HCT116 (cell line): ENCODE measurements around the gene SARS1. TPM values are rescaled to one million over a fixed set of nuclear protein-coding genes. Genes with fewer than 3 reads are reported as not detected.

Experiments
- ATAC-seq: fragments of 200-7000 bp; cut with Tn5 transposase; 2 replicates; pipeline ENCODE4 v1.9.1; 2020; ENCODE audit warnings: mild to moderate bottlenecking, moderate library complexity
- BruUV-seq: library from RNA; stranded (reverse); fragments of 400-500 nt; replicated peaks from 2 replicates; lab custom pipeline; 2021; lab: Mats Ljungman, UMichigan
- CTCF ChIA-PET: fragments of 300-600 bp; sonication (Branson Sonifier 250); formaldehyde crosslinking; loops from one replicate; lab custom pipeline; 2021; ENCODE audit warnings: antibody characterized with exemption; lab: Charles Lee
- POLR2A ChIA-PET: fragments of 300-600, 350-600 bp; sonication (Branson Sonifier 250); formaldehyde crosslinking; loops from one replicate; lab custom pipeline; 2021; ENCODE audit warnings: antibody characterized with exemption; lab: Charles Lee
- RAD21 ChIA-PET, 2 experiments: fragments of 300-600 bp; sonication (Branson Sonifier 250); formaldehyde crosslinking; loops; one replicate each; lab custom pipeline; 2023; ENCODE audit warnings: low total read pairs in 2 of 2; ENCODE audit not compliant: uncharacterized antibody in 2 of 2, unreplicated experiment in 2 of 2, low non-redundant PET in 1 of 2; lab: Charles Lee
- DNase-seq: peaks from one replicate; pipeline ENCODE4 v3.0.0-alpha.2; 2010; ENCODE audit warnings: low read depth, low spot score
- H2AFZ ChIP-seq: fragments of 200-600 bp; shearing (Covaris generic), sonication (generic); 2 replicates; pipeline ENCODE4 v1.6.1; 2017; ENCODE audit warnings: low read depth, mixed run types, mixed read lengths, antibody characterized with exemption, low read length; ENCODE audit not compliant: poor library complexity, severe bottlenecking
- H3K27ac ChIP-seq: 2 replicates; pipeline ENCODE4 v1.5.1; 2012; ENCODE audit warnings: low read depth, low read length
- H3K27me3 ChIP-seq: fragments of 200-600 bp; sonication (generic); 2 replicates; pipeline ENCODE4 v1.6.1; 2016; ENCODE audit warnings: mixed run types, low read length, mixed read lengths; ENCODE audit not compliant: insufficient read depth
- H3K36me3 ChIP-seq, 2 experiments: fragments of 200-500 bp in 1 of 2; fragments of 200-600 bp in 1 of 2; sonication (Bioruptor generic) in 1 of 2; sonication (generic) in 1 of 2; 2 replicates each; pipeline versions ENCODE4 v1.5.1 to v1.6.1; 2014 to 2016; ENCODE audit warnings: low read length in 2 of 2, inconsistent platforms in 1 of 2, mixed read lengths in 1 of 2, mixed run types in 1 of 2; ENCODE audit not compliant: insufficient read depth in 2 of 2, control insufficient read depth in 1 of 2
- H3K4me1 ChIP-seq, 2 experiments: fragments of 200-600 bp in 1 of 2; sonication (generic) in 1 of 2; 2 replicates each; pipeline versions ENCODE4 v1.5.1 to v1.6.1; 2012 to 2017; ENCODE audit warnings: low read length in 2 of 2, inconsistent platforms in 1 of 2, mild to moderate bottlenecking in 1 of 2, mixed read lengths in 1 of 2, mixed run types in 1 of 2, moderate library complexity in 1 of 2; ENCODE audit not compliant: insufficient read depth in 2 of 2, control insufficient read depth in 1 of 2
- H3K4me2 ChIP-seq: fragments of 200-600 bp; sonication (generic); 2 replicates; pipeline ENCODE4 v1.6.1; 2017; ENCODE audit warnings: mixed run types, low read length, mixed read lengths
- H3K4me3 ChIP-seq, 2 experiments: fragments of 200-600 bp in 1 of 2; sonication (generic) in 1 of 2; replicated peaks in 1 of 2; 2 replicates each; pipeline ENCODE4 v1.5.1; 2011 to 2016; ENCODE audit warnings: low read length in 2 of 2, control low read depth in 1 of 2, low read depth in 1 of 2, mild to moderate bottlenecking in 1 of 2, mixed read lengths in 1 of 2, mixed run types in 1 of 2
- H3K79me2 ChIP-seq: fragments of 200-600 bp; sonication (generic); 2 replicates; pipeline ENCODE4 v1.6.1; 2017; ENCODE audit warnings: mild to moderate bottlenecking, mixed run types, low read length, moderate library complexity, mixed read lengths; ENCODE audit not compliant: insufficient read depth
- H3K9ac ChIP-seq: fragments of 200-600 bp; sonication (generic); 2 replicates; pipeline ENCODE4 v1.6.1; 2016; ENCODE audit warnings: low read length, mixed read lengths
- H3K9me2 ChIP-seq: fragments of 200-600 bp; sonication (generic), shearing (Covaris generic); 2 replicates; pipeline ENCODE4 v1.6.1; 2017; ENCODE audit warnings: mixed run types, mild to moderate bottlenecking, moderate library complexity; ENCODE audit not compliant: insufficient read depth
- H3K9me3 ChIP-seq, 2 experiments: fragments of 200-500 bp in 1 of 2; fragments of 200-600 bp in 1 of 2; sonication (Bioruptor generic) in 1 of 2; sonication (generic) in 1 of 2; 2 replicates each; pipeline ENCODE4 v1.6.1; 2014 to 2017; ENCODE audit warnings: low read length in 2 of 2, mixed read lengths in 2 of 2, inconsistent platforms in 1 of 2, low read depth in 1 of 2, mild to moderate bottlenecking in 1 of 2, mixed run types in 1 of 2, moderate library complexity in 1 of 2; ENCODE audit not compliant: control insufficient read depth in 1 of 2, insufficient read depth in 1 of 2
- H4K20me1 ChIP-seq: fragments of 200-600 bp; sonication (generic), shearing (Covaris generic); 2 replicates; pipeline ENCODE4 v1.6.1; 2017; ENCODE audit warnings: mixed run types, mild to moderate bottlenecking, moderate library complexity; ENCODE audit not compliant: insufficient read depth
- ATF3 ChIP-seq: IDR thresholded peaks from 2 replicates; pipeline ENCODE4 v1.6.1; 2012
- EZH2phosphoT487 ChIP-seq: fragments of 200-600 bp; IDR thresholded peaks from 2 replicates; pipeline ENCODE4 v1.6.1; 2018; ENCODE audit warnings: antibody characterized with exemption, borderline replicate concordance
- JUND ChIP-seq: IDR thresholded peaks from 2 replicates; pipeline ENCODE4 v1.6.1; 2012
- SP1 ChIP-seq: IDR thresholded peaks from 2 replicates; pipeline ENCODE4 v1.6.1; 2012; ENCODE audit warnings: low read depth
- intact Hi-C: fragments of 100-400 bp; cut with micrococcal nuclease; formaldehyde crosslinking; loops from 2 replicates; pipeline ENCODE4 v1.10.0; 2022
- total RNA-seq: library from RNA; stranded (reverse); gene quantifications from one replicate; pipeline ENCODE4 v1.2.1, GENCODE V29; 2021; ENCODE audit not compliant: unreplicated experiment

SARS1 gene
- total RNA-seq, 1 experiment from 2014 or later, result 206 TPM

GRCh38 chr1:109167001-109167506, 46.7 kb upstream of the SARS1 start:
- POLR2A ChIA-PET, result no interaction called here
- H3K79me2 ChIP-seq, result no peaks in the 10 kb centered on the region
- no TSS peak for BruUV-seq

DNA sequence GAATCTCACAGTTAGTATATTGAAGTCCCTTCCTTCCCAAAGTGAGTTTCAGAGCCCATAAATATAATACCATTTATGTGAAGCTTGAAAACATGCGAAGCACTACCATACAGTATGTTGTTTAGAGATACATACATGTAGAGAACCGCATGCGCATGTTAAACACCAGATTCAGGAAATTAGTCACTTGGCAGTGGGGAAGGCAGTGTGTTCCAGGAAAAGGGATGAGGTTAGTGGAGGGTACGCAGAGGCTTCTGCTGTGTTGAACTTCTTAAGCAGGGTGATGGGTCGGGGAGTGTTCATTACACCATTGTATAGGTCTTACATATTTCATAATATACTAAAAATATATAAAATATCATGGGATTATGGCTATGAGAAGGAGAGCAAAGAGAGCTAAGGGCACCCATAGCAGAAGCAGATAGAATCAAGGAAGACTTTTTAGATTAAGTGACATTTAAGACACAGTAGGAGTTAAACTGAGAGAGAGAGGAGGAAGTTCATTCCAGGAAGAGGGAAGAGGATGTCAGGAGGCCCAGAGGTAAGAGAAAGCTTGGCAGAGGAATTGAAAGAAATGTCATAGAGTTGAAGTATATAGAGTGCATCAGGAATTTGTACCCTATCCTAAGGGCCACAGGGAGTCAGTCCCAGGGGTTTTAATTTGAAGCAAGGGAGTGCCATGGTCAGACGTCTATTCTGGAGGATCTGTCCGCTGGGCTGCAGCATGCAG, 43.5 kb upstream of the SARS1 start:
- ChIA-PET CTCF (no interaction called here), RAD21 (no interaction called here), POLR2A (no interaction called here)
- intact Hi-C loops, result no loop called here
- Histone ChIP-seq H3K4me3 (no peak overlapping the region), H3K9ac (no peak overlapping the region), H3K27ac (no peak overlapping the region), H3K36me3 (no peaks in the 10 kb centered on the region), H3K9me3 (no peaks in the 10 kb centered on the region), H4K20me1 (no peaks in the 10 kb centered on the region), H3K79me2 (no peaks in the 10 kb centered on the region), H3K27me3 (no peaks in the 10 kb centered on the region), H3K4me1 (no peaks in the 10 kb centered on the region), H3K9me2 (no peaks in the 10 kb centered on the region), H3K4me2 (no peak overlapping the region), H2AFZ (no peak overlapping the region)
- no peak for TF ChIP-seq EZH2phosphoT487
- no peak for DNase-seq
- no peak for ATAC-seq
- BruUV-seq, result no TSS peak

More at GRCh38 chr1:109167001-109167506, 46.7 kb upstream of the SARS1 start:
- H3K9me2 ChIP-seq, result no peaks in the 10 kb centered on the region
- no peak overlapping the region for H3K4me2 ChIP-seq
- H3K9ac ChIP-seq, result no peak overlapping the region
- H3K4me1 ChIP-seq, result no peaks in the 10 kb centered on the region
- DNase-seq (no peak), ATAC-seq (no peak)
- RAD21 ChIA-PET, result no interaction called here
- no peaks in the 10 kb centered on the region for H3K9me3 ChIP-seq
- H2AFZ ChIP-seq, result no peak overlapping the region
- intact Hi-C loops, result no loop called here
- TF ChIP-seq SP1 (no peak), ATF3 (no peak), JUND (no peak)
- no peaks in the 10 kb centered on the region for H4K20me1 ChIP-seq
- no peak overlapping the region for H3K4me3 ChIP-seq
- H3K27me3 ChIP-seq, result no peaks in the 10 kb centered on the region
- no peaks in the 10 kb centered on the region for H3K36me3 ChIP-seq
- no peak overlapping the region for H3K27ac ChIP-seq
- CTCF ChIA-PET, result no interaction called here
